Right cardiac atrium (tissue), 5 donors: ENCODE results near the gene KCNE3. TPM values are rescaled to one million over a fixed set of nuclear protein-coding genes. Genes with fewer than 3 reads are reported as not detected.

Experiments used
- ATAC-seq, 2 donors: fragments of 200-7000 bp; cut with Tn5 transposase; one replicate each; pipeline versions ENCODE4 v1.8.0 to v1.9.1; 2020; ENCODE audit warnings: moderate library complexity in 2 of 2, mild to moderate bottlenecking in 1 of 2
- DNase-seq, 3 donors: peaks; one replicate each; pipeline ENCODE4 v3.0.0-alpha.2; 2020
- H3K27ac ChIP-seq: one replicate; pipeline ENCODE4 v1.5.1; 2013; ENCODE audit warnings: mild to moderate bottlenecking, low read length, control low read depth, moderate library complexity
- H3K27me3 ChIP-seq: one replicate; pipeline ENCODE4 v1.6.1; 2013; ENCODE audit not compliant: control insufficient read depth, insufficient read depth
- H3K4me1 ChIP-seq: one replicate; pipeline ENCODE4 v1.6.1; 2013; ENCODE audit warnings: low read length; ENCODE audit not compliant: control insufficient read depth, insufficient read depth
- H3K4me3 ChIP-seq: one replicate; pipeline ENCODE4 v1.5.1; 2013; ENCODE audit warnings: low read length, control low read depth
- H3K9me3 ChIP-seq: one replicate; pipeline ENCODE4 v1.6.1; 2013; ENCODE audit warnings: low read length; ENCODE audit not compliant: control insufficient read depth
- WGBS: extraction: QIAGEN DNeasy Blood & Tissue Kit; methylation state at CpG from one replicate; pipeline ENCODE4 v1.1.7; 2013; 5-methylcytosine and 5-hydroxymethylcytosine counted together
- intact Hi-C, 4 donors: fragments of 100-400 bp; cut with DNase I; formaldehyde crosslinking; loops; one replicate each; pipeline versions ENCODE4 v1.11.0 to v1.14.0; 2022 to 2023
- polyA plus RNA-seq: library from polyadenylated mRNA; stranded (reverse); fragments of 200-250 nt; gene quantifications from one replicate; pipeline ENCODE4 v1.2.3, GENCODE V29; 2013
- total RNA-seq, 4 donors: library from RNA; stranded (reverse); fragmentation: NEBNext Ultra II Directional; extraction: Animal tissue kit (Norgen Biotek cat#: 25700); gene quantifications; one replicate each; pipeline ENCODE4 v1.2.1, GENCODE V29; 2021
- donor health status: healthy with polysubstance abuse.
- donor health status: DM: no; HTN: yes; CAD: no.
- donor health status: DM: no; HTN: no; CAD: no.
- donor health status: DM: no; HTN: yes; CAD: no; lungs with severe emphysema.
- donor health status: DM: yes; HTN: yes; CAD: no.

The KCNE3 gene
- total and polyA plus RNA-seq, 5 donors = 2.2 to 7.4 (median 4.6) TPM

DNA sequence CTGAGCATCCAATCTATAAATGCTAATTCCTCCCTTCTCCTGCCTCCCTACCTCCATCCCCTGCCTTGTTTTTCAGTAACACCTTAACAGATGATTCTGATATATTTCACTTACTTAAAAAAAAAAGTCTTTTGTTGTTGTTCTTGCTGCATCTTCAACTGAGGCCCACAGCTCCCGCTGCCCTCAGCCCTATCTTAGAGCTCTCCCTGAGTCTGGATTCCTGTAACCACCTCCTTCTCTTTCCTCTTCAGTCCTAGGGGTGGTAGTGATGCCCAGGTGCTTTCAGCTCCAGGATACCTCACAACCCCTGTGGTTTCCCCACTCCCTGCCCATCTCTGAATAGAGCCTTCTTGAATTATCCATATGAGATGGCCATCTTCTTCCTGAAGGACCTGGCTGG, 3.7 kb upstream of the KCNE3 start:
- H3K27me3 ChIP-seq = no peaks in the 10 kb centered on the region
- ATAC-seq (no peak), DNase-seq (no peak)
- intact Hi-C loops = no loop called here
- 100% methylated on average over 1 of the region's 1 CpG for WGBS
- H3K4me1 ChIP-seq = peaks cover 4% of the 10 kb centered on the region
- H3K4me3 ChIP-seq = no peak overlapping the region
- no peaks in the 10 kb centered on the region for H3K9me3 ChIP-seq
- no peak overlapping the region for H3K27ac ChIP-seq

DNA sequence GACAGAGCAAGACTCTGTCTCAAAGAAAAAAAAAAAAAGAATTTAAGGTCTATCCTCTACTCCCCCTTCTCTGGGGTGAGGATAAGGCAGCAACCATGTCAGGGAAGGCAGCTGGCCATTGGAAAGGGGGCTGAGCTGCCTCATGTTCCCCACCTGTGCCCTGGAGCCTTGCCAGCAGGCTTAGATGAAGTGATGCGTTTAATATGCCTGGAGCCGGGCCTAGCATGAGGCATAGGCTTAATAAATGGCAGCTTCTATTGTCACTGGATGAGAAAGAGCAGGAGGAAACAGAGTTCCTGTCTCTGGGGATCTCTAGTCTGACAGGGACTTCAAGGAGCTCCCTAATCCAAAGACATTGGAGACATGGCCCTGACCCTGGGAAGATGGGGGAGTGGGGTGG, 3.2 kb upstream of the KCNE3 start:
- intact Hi-C loops = no loop called here
- WGBS = 72% methylated on average over 2 of the region's 2 CpGs

DNA sequence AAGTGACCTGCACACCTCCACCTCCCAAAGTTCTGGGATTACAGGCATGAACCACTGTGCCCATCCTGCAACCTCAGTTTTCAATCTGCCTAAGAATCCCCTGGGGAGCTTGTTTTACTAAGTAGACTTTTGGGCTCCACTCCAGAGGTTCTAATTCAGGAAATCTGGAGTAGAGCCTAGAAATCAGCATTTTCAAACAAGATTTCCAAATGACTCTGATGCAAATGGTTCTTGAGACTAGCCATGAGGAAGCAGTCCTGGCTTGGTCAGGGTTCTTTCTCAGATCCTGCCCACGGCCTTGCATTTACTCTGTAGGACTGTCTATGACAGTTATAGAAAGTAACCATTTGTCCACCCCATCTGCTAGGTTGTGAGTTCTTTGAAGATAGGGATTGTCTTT, 1.6 kb upstream of the KCNE3 start:
- DNase-seq = no peak
- WGBS = 60% methylated on average over 1 of the region's 1 CpG
- Histone ChIP-seq H3K27me3 (no peaks in the 10 kb centered on the region), H3K4me1 (peaks cover 4% of the 10 kb centered on the region), H3K27ac (no peak overlapping the region), H3K9me3 (no peaks in the 10 kb centered on the region), H3K4me3 (no peak overlapping the region)
- no peak for ATAC-seq
- intact Hi-C loops = no loop called here

More for the DNA sequence above, 3.2 kb upstream of the KCNE3 start:
- H3K4me3 ChIP-seq = no peak overlapping the region
- DNase-seq = no peak
- H3K4me1 ChIP-seq = peaks cover 4% of the 10 kb centered on the region
- ATAC-seq = no peak
- H3K9me3 ChIP-seq = no peaks in the 10 kb centered on the region
- no peaks in the 10 kb centered on the region for H3K27me3 ChIP-seq
- no peak overlapping the region for H3K27ac ChIP-seq

DNA sequence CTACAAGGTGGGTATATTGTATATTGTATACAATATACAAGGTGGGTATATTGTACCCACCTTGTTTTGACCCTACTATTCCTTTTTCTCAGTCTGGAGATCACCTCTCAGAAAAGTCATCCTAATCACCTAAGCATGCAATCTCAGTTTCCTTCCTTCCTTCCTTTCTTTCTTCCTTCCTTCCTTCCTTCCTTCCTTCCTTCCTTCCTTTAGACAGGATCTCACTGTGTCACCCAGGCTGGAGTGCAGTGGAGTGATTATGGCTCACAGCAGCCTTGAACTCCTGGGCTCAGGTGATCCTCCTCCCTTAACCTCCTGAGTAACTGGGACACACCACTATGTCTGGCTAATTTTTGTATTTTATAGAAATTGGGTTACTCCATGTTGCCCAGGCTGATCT, 1.2 kb upstream of the KCNE3 start:
- intact Hi-C loops = no loop called here
- Histone ChIP-seq H3K9me3 (no peaks in the 10 kb centered on the region), H3K4me1 (peaks cover 4% of the 10 kb centered on the region), H3K27me3 (no peaks in the 10 kb centered on the region), H3K27ac (no peak overlapping the region), H3K4me3 (no peak overlapping the region)
- ATAC-seq (no peak), DNase-seq (no peak)

DNA sequence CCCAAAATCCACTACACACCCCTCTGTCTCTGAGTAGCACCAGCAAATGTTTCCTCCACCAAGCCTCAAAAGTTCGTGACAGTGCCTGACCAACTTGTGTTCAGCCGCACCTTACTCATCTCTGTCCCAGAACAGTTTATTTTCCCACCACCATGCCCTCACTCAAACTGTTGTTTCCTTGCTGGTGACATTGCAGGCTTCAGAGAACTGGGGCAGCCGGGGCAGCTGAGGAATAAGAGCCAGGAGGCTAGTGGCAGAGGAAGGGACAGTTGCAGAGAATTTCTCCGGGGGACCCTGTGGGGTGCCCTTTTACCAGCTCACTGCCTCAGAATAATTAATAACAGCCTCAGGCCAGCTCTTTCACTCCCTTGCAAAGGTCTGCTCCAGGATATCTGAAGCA, 709 bp upstream of the KCNE3 start:
- Histone ChIP-seq H3K4me1 (peaks cover 4% of the 10 kb centered on the region), H3K27me3 (no peaks in the 10 kb centered on the region), H3K9me3 (no peaks in the 10 kb centered on the region), H3K27ac (no peak overlapping the region), H3K4me3 (no peak overlapping the region)
- intact Hi-C loops = no loop called here
- 82% methylated on average over 4 of the region's 4 CpGs for whole genome bisulfite sequencing
- ATAC-seq (no peak), DNase-seq (no peak)

DNA sequence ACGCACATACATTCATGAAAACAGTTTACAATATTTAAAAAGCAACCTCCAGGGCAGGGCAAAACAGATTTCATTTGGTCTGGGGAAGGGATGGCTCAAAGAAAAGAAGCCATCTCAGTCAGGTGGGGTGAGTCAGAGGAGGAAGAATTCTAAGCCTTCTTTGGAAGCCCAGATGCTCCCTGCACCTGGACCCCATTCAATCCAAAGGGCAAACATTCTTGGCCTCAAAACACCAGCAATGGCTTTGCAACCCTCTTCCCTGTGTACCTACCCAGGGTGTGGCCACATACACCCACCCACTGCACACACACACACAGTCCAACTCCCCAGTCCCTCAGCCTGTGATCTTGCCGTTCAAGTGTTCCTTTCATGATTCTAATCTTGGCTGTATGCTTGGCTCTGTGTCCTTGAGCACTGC, 2.0 kb downstream of the KCNE3 start:
- H3K4me3 ChIP-seq = no peak overlapping the region
- DNase-seq (no peak), ATAC-seq (no peak)
- no peaks in the 10 kb centered on the region for H3K27me3 ChIP-seq
- WGBS = 69% methylated on average over 2 of the region's 2 CpGs
- no peaks in the 10 kb centered on the region for H3K9me3 ChIP-seq
- intact Hi-C loops = no loop called here
- no peak overlapping the region for H3K27ac ChIP-seq
- peaks cover 4% of the 10 kb centered on the region for H3K4me1 ChIP-seq

DNA sequence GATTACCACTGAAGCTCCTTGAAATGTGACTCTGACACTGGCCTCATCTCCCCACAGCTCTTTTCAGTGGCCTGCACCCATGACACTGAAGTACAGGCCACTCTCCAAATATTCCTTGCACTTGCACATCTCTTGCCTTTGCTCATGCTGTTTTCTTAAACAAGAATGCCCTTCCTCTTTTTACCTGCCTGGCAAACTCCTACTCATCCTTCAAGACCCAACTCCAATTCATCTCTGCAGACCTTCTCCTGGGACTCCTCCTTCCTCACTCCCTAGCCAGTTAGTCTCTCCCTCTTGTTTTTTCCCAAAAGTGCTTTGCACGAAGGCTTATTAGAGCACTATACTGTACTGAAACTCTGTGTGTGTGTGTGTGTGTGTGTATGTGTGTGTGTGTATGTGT, 2.6 kb downstream of the KCNE3 start:
- H3K4me1 ChIP-seq = peaks cover 7% of the 10 kb centered on the region
- no peaks in the 10 kb centered on the region for H3K27me3 ChIP-seq
- intact Hi-C loops = no loop called here
- H3K9me3 ChIP-seq = no peaks in the 10 kb centered on the region
- no peak overlapping the region for H3K4me3 ChIP-seq
- DNase-seq (no peak), ATAC-seq (no peak)
- H3K27ac ChIP-seq = no peak overlapping the region
- 97% methylated on average over 1 of the region's 1 CpG for WGBS

DNA sequence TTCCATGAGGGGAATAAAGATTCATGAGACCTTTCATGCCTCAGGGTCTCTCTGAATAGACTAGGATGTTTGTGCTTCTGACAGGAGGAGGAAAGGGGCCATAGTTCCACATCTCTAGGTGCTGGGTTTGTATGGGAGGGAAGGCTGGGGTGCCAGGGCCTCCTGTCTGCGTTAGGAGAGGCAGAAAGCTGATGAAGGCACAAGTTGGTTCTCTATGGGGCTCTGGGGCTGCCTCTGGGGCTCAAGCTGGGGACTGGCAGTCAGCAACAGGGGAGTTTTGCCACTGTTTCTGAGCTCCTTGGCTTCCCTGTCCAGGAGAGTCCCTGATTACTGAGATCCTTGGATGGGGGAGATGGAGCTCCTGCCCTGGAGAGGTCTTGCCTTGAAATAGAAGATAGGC, 4.1 kb downstream of the KCNE3 start:
- no peak for ATAC-seq
- Histone ChIP-seq H3K4me1 (peaks cover 3% of the 10 kb centered on the region), H3K27me3 (no peaks in the 10 kb centered on the region), H3K4me3 (no peak overlapping the region), H3K9me3 (no peaks in the 10 kb centered on the region), H3K27ac (no peak overlapping the region)
- intact Hi-C loops = no loop called here
- 85% methylated on average over 1 of the region's 1 CpG for WGBS
- DNase-seq = no peak

DNA sequence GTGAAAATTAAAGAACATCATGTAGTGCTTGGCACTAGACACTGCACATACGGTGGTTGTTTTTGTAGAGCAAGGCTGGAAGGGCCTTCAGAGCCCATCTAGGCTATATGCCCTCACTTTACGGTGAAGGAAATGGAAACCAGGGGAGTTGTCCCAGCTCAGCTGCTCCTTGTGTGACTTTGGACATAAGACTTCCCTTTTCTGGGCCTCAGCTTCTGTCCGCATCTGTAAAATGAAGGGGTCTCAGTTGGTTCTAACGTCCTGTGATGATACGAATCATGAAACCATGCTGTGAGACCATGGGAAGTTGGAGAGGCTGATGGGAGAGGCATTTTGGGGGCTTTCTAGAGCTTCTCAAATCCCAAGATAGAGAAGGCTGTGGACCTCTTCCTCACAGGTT, 4.7 kb downstream of the KCNE3 start:
- peaks cover 3% of the 10 kb centered on the region for H3K4me1 ChIP-seq
- DNase-seq (no peak), ATAC-seq (no peak)
- no peaks in the 10 kb centered on the region for H3K27me3 ChIP-seq
- H3K9me3 ChIP-seq = no peaks in the 10 kb centered on the region
- H3K27ac ChIP-seq = no peak overlapping the region
- intact Hi-C loops = no loop called here
- H3K4me3 ChIP-seq = no peak overlapping the region
- 70% methylated on average over 5 of the region's 5 CpGs for WGBS

DNA sequence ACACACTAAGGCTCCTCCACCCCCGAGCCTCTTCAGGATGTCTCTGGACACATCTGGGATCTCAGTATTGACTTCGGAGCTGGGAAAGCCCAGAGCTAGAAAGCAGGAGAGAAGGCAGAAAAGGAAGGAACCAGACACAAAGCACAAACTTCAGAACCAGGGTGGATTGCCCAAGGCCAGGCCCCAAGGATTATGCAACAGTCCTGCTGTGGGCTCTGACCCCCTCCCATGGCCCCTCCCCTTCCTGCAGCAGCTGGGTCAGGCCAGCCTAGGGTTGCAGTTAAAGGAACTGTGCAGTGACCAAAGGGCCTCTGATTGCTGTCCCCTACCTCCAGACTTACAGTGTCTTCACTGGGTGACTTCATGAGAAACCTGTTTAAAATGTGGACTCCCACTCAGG, 5.3 kb downstream of the KCNE3 start:
- Histone ChIP-seq H3K27ac (peak overlapping the region; percentile 87), H3K4me3 (peak overlapping the region; percentile 34), H3K9me3 (no peaks in the 10 kb centered on the region), H3K4me1 (peaks cover 3% of the 10 kb centered on the region), H3K27me3 (no peaks in the 10 kb centered on the region)
- 37% methylated on average over 2 of the region's 2 CpGs for WGBS
- intact Hi-C loops = no loop called here
- peak; percentile 94 to 96 for ATAC-seq
- DNase-seq = peak; percentile 85 to 92 (median 91)

DNA sequence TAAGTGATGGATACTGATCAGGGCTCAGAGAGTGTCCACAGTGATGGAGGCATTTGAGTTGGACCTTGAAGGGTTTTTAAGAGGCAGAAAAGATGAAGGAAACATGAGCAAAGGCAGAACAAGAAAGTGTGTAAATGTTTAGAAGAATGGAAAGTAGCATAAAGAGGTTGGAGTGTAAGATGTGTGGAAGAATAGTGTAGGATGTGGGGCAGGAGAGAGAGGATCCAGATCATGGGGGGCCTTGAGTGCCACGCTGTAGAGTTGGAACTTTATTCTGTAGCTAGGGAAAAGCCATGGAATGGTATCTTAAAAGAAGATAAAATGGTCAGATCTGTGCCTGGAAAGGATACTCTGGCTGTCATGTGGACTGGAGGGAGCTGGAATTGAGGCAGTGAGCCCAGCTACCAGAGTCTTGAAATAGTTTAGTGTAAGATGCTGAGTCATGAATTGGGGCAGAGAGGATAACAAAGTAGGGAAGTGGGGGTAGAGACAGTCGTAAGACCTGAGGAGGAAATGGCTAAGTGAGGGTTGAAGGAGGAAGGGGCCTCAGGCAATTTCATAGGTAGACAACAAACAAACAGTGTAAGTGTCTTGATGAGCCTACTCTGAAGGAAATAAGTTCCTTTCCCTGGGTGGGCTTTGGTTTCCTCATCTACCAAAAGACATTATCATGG, 6.7 kb downstream of the KCNE3 start:
- peak; percentile 27 to 63 for ATAC-seq
- no peaks in the 10 kb centered on the region for H3K27me3 ChIP-seq
- peaks cover 3% of the 10 kb centered on the region for H3K4me1 ChIP-seq
- no peak for DNase-seq
- no peaks in the 10 kb centered on the region for H3K9me3 ChIP-seq
- WGBS = 53% methylated on average over 2 of the region's 2 CpGs
- no peak overlapping the region for H3K4me3 ChIP-seq
- intact Hi-C loops = no loop called here
- H3K27ac ChIP-seq = peak overlapping the region; percentile 58

DNA sequence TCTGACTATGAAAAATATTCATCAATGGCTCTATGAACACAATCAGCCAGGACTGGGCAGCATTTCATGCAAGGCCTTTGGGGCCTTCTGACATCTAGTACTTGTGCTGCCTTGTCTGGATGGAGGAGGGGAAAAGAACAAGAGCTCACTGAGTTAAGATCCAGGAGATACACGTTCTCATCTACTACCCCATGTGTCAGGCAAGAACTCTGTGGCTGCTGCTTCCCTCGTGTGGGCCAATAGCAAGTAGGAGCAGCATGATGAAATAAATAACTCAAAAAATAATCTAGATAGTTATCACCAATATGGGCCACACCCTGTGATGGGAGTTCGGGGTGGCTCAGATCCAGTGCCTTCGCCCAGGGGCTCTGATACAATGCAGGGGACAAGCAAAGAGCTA, 7.3 kb downstream of the KCNE3 start:
- Histone ChIP-seq H3K27me3 (no peaks in the 10 kb centered on the region), H3K4me3 (no peak overlapping the region), H3K9me3 (no peaks in the 10 kb centered on the region), H3K27ac (no peak overlapping the region), H3K4me1 (peaks cover 3% of the 10 kb centered on the region)
- ATAC-seq (no peak), DNase-seq (no peak)
- intact Hi-C loops = no loop called here
- 75% methylated on average over 4 of the region's 4 CpGs for WGBS
